HL-60/S4 treated with retinoic acid at 250 ng/mL for 4 days and 3 days (cell line): ENCODE measurements around the gene FBXL2.
"Not testable (repeated sequence)": the region's sequence is repeated elsewhere in the genome, so short reads cannot be mapped to it uniquely, and the experiment has no call there.

ENCODE experiments used
- in situ Hi-C: fragments of 300-500 bp; cut with MboI; formaldehyde crosslinking; loops from 2 replicates; pipeline ENCODE4 v1.7.0; 2022; ENCODE audit warnings: low sequenced_read_pairs

FBXL2 gene

DNA sequence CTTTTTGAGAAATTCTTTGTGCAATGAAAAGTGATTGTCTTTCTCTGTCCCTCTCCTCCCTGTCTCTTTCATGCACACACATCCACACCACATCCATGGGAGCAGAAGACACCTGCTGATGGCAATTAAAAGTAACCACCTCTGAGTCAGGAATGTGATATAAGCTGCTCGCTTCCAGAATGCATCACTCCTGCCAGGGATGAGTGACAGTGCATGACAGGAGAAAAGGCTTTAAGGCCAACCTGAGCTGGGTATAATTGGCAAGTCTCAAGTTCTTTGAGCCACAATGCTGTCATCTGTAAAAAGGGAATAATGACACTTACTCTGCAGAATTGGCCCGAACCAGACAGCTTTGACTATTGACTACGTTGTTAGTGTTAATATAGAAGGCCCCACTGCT is 103.4 kb downstream of the FBXL2 start:
- in situ Hi-C loops: no loop called here

DNA sequence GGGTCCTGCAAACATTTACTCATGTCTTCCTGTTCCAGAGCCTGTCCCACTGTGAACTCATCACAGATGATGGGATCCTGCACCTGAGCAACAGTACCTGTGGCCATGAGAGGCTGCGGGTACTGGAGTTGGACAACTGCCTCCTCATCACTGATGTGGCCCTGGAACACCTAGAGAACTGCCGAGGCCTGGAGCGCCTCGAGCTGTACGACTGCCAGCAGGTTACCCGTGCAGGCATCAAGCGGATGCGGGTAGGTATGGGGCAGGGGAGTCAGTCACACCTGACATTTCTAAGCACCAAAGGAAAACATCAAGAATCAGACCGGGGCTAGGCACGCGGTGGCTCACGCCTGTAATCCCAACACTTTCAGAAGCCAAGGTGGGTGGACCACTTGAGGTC is 106.7 kb downstream of the FBXL2 start:
- in situ Hi-C loops: no loop called here

DNA sequence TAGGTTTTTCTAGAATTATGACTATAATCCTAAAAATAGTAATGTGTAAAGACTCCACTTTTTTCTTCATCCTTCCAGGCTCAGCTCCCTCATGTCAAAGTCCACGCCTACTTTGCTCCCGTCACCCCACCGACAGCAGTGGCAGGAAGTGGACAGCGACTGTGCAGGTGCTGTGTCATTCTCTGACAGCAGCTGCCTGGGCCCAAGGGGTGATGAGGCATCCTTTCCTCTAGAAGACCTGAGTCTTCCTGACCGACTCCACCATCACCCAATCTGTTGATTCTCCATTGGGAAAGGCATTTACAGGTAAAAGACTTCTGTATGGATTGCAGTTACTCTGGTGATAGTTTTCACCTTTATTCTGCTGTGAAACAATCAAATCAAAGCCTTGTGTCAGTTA is 108.2 kb downstream of the FBXL2 start:
- in situ Hi-C loops: no loop called here

DNA sequence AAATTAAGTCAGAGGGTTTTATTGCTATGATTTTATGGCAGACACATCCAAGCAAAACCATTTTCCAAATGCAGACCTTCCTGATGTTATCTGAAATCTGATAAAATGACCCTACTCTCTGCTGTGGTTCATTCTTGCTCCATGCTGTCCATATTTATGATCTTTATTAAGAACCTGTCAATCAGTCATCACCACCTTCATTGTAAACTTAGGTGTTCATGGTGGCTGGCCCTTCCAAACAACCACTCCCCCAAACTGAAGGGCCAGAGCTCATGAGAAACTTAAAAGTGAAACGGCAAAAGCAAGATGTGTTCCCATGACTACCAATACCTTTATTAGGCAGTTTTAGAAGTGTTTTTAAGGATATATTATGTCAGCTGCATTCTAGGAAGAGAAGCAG is 109.4 kb downstream of the FBXL2 start:
- in situ Hi-C loops: no loop called here

DNA sequence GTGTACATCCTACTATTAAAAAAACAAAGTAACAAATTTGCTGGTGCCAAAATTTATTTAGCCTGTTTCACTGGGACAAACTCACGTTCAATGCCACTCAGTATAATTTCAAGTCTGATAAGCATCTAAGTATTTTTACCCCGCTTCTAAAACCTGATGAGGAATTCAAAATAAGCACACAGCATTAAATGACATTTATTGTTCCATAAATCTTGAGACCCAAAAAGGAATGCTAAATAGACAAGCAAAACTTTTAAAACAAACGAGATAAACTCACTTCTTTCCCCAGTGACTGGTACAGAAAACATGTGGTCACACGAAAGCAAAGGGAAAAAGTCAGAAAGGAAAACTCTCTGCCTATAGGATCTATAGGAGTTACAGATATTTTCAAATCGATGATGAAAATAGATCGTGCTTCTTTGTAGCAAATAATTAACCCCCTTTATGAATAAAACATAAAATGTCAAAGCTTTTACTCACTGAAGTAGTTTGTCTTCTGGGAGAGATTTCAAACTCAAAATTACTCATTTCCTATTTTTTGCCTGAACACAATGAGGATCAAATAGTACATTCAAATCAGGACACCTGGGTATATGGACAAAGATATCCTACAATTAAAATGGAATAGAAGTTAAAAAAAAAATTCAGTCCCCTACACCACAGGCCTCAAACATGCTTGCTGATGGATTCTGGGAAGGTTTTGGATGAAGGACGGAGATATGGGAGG is 111.3 kb downstream of the FBXL2 start:
- in situ Hi-C loops: no loop called here

DNA sequence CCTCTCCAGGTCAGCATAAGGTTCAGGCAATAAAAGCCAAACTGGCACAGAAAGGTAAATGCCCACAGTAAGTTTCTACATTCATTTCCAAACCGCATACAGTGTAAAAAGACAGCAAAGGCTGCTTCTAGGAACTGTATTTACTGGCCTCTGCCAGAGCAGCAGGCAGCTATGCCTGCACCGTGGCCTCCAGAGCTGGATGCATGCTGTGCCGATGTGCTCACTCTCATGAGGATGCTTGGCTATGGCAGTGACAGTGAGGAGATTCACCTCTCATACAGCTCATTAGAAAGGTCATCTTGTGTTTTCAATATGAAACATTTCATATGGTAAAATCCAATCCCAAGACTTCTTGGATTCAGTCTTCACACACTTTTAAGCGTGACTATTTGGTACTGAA is 112.7 kb downstream of the FBXL2 start:
- in situ Hi-C loops: no loop called here

DNA sequence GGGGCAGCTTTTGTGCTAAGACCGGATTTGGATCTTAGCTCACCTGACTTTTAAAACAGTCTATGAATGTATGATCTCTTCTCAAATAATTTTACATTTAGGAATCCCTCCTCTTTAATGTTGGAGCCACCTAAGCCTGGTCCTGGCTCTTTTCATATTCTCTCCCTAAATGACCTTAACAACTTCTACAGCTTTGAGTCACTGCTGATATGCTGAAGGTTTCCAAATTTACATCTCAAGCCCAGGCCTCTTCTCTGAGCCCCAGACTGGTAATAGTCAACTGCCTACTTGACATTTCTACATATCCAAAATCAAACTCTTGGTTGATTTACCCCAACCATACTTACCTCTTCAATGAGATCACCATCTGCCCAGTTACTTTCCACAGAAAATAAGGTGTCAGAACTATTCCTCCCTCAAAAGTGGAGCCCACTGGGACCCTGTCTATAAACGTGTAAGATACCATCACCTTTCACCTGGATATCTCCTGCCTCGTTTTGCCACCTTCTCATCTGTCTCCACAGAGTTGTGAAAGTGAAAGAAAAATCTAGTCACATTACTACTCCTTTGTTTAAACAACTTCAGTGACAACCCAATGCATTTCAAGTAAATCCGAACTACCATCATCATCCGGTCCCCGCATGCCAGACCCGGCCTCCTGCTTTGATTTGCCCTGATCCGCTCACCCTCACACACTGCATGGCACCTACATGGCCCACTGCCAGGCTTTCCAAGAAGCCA is 114.2 kb downstream of the FBXL2 start:
- in situ Hi-C loops: no loop called here

DNA sequence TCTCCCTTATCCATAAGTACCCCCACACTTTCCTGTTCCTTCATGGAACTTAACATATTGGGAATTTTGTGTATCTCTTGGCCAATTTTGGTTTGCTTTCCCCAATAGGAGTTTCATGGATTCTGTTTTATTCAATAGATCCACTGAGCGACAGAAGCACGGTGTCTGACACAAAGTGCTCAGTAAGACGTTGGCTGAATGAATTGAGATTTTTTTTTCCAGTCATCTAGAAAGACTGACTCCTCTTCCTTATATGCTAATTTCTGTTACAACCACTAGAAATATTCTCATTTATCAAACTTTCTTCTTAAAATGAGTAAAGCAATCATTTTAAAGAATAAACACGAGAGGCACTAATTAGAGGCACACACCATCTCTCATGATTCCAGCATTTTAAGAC is 114.9 kb downstream of the FBXL2 start:
- in situ Hi-C loops: no loop called here

DNA sequence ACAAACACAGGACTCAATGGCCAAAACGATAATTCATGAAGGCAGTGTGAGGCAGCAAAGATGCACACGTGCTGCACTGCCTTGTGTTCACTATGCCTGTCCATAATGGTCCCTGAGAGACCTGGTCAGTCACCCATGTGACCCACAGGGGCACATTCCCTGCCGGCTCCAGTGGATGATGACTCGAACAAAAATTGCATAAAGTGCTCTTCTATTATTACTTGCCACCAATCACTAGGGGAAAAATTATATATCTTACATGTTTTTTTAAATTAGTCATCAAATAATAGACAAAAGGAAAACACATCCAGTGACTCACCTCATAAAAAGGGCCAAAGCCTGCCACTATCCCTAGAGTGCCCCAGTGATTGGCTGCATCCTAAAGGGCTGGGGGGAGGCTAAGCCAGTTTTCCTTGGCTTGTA is 115.5 kb downstream of the FBXL2 start:
- in situ Hi-C loops: no loop called here

DNA sequence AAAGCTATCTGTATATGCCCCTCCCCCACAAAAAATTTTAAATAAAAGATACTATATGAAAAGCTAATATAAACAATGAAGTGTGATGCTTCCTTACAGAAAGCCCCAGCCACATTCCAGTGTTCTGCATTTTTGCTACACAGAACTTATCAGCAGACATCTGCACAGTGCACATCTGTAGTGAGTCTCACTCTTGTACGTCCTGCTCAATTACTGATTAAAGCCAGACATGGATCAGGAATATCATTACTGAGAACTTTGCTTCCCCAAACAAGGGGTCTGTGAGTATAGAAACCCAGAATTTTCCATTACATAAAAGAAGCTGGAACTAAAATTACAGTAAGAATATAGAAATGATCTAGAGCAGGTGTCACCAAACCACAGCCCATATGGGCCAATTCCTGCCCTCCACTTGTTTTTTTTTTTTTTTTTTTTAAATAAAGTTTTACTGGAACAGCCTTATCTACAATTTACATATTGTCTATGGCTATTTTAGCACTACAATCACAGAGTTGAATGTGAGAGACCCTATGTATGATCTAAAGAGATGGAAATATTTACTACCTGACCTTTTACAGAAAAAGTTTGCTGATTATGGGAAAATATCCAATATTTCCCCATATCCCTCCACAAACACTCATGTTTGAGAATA is 117.3 kb downstream of the FBXL2 start:
- in situ Hi-C loops: no loop called here

DNA sequence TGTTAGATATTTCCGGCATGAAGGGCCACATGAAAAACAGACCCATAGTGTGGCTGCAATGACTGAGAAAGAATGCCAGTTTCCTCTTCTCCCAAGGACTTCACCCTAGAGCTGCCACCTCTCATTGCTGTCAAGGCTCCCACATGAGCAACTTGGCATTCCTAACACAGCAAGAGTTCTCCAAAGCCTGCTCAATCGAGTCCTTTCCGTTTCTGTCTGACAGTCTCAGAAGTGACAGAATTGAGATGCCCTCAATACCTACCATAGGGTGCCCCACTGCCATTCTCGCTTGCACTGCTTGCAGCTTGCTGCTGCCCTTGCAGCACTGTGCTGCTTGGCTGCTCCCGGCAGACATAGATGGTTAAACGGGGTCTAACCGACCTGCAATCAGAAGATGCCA is 118.7 kb downstream of the FBXL2 start:
- in situ Hi-C loops: no loop called here

DNA sequence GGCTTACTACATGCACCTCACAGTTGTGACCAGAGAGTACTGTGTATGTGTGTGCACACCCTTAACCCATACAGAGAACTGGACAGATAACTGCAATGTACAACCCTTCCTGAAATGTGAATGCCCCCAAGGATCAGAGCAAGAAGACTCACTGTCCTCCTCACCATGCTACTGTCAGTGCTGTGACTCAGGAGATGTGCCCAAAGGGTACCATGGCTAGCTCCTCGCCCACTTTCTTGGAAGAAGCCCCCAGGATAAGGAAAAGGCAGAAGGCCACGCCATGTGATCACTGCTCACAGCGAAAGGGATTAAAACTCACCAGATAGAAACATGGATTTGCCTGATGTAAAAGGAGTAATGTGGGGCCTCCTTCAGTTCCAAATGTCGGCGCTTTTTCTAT is 121.2 kb downstream of the FBXL2 start:
- in situ Hi-C loops: no loop called here

DNA sequence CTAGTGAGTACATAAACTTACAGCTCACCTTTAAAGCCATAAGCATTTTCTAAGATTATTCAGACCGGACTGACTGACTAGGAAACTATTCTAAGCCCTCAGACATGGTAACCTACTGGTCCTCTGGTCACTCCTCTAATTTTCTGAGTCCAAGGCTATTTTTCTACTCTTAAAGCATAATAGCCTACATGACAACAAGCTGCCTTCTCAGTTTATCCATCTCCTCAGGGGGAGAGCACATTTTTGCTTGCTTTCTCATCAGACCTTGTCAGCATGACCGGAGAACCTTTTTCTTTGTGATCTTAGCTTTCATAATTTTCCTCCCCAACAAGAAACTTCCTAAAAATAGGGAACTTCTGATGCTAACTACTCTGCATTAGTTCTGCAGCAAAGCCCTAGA is 124.5 kb downstream of the FBXL2 start:
- in situ Hi-C loops: no loop called here

DNA sequence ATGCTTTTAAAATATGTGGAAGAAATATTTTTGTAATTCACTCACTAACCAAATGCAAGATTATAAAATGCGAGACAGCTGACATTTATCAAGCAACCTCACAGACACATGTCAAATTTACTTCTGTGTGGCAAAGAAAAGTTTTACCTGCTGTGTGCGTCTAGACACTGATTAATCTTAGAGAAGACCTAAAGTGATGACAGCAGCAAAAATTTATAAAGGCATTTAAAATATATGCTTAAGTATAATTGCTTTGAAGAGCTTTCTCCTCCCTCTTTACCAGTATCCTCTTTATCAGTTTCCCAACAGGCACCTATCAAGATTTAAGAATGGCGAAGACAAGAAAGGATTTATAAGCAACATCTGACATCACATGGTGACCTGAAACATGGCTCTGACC is 125.7 kb downstream of the FBXL2 start:
- in situ Hi-C loops: no loop called here

DNA sequence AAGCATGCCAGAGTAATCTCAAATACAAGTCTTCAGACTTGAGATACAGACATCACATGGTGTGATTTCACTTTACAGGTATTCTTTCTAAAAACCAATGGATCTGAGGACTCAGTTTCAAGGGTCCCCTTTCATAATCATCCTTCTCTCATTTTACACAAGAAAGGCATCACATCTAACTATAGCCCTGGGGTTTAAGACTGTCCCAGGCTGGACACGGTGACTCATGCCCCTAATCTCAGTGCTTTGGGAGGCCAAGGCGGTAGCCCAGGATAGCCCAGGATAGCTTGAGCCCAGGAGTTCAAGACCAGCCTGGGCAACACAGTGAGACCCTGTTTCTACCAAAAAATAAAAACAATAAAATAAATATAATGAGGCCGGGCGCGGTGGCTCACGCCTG is 126.5 kb downstream of the FBXL2 start:
- in situ Hi-C loops: no loop called here

DNA sequence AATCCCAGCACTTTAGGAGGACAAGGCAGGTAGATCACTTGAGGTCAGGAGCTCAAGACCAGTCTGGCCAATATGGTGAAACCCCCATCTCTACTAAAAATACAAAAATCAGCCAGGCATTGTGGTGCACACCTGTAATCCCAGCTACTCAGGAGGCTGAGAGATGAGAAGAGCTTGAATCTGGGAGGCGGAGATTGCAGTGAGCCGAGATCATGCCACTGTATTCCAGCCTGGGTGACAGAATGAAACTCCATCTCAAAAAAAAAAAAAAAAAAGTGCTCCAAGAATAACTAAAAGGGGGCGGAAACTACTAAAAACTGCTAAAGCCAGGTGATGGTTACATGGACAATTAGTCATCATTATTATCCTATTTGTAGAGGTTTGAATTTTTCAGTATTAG is 133.6 kb downstream of the FBXL2 start:
- in situ Hi-C loops: not testable (repeated sequence)

DNA sequence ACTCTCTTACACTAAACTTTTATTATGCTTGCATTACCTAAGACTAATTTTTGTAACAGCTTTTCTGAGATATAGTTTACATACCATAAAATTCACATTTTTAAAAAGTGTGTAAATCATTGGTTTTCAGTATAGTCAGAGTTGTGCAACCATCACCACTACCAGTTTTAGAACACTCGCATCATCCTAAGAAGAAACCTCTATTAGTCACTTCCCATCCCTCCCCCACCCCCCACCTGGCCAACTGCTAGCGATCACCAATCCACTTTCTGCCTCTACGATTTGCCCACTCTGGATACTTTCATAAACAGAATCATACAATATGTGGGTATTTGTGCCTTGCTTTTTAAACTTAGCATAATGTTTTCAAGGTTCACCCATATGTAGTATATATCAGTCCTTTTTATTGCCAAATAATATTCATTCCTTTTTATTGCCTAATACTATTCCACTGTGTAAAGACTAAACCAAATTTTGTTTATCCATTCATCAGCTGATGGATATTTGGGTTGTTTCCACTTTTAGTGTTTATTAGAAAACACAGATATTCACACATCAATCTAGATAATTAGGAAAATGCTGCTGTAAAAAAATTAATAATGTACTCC is 139.9 kb downstream of the FBXL2 start:
- in situ Hi-C loops: no loop called here

DNA sequence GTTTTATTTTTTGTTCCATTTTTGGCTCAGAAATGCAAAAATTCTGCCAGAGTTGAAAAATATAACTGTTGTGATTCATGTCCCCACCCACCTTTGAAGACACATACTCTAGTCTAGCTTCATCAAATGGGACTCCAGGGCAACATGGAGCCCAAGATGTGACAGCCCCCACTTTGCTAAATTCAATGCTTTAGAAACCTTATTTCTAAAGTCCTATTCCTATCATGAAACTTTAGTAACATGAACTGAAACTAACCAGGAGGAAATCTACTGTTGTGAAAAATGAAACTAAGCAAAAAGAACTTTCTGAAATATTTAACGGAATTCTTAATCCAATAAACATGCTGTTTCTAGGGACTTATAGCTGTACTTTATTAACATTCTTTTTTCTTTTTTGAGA is 142.7 kb downstream of the FBXL2 start:
- in situ Hi-C loops: no loop called here

DNA sequence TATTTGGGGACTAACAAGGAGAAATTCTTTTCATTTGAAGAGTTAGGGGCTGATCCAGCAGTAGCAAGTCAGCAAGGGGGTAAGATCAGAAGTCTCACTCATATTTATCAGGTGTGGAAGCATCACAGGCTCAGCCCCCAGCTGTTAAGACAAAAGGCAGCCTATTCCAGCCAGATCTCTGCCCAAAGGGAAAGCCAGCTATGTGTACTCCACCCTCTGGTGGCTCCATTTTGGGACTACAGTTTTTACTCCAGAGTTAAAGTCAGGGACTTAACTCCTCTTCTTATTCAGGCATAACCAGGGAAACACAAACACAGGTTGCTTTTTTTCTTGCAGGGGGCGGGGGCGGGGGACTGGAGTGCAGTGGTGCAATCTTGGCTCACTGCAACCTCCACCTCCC is 143.7 kb downstream of the FBXL2 start:
- in situ Hi-C loops: no loop called here

DNA sequence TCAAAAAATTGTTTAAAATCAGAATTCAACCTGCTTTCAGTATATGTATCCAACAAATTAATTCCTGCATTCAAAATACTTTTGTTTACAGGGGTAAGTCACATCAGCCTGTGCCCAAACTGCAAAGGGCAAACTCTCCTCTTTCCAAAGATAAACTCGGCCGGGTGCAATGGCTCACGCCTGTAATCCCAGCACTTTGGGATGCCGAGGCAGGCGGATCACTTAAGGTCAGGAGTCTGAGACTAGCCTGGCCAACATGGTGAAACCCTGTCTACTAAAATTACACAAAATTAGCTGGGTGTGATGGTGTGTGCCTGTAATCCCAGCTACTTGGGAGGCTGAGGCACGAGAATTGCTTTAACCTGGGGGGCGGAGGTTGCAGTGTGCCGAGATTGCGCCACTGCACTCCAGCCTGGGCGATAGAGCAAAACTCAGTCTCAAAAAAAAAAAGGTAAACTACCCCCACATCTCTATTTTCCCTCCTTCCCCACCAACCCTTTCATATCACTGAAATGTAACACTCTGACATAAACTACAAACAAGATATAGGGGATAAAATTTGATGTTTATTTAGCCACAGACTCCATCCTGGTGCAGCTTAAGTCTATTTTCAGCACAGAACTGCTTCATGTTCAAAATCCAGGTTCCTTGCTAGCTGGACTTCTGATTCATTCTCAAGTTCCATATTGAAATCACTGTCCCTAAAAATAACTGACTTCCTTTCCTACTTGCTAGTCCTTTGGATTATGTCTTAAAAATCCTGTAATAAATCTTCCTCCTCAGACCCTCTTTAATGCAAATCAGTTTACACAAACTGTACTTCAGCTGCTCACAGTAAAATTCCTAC is 147.6 kb downstream of the FBXL2 start:
- in situ Hi-C loops: no loop called here

DNA sequence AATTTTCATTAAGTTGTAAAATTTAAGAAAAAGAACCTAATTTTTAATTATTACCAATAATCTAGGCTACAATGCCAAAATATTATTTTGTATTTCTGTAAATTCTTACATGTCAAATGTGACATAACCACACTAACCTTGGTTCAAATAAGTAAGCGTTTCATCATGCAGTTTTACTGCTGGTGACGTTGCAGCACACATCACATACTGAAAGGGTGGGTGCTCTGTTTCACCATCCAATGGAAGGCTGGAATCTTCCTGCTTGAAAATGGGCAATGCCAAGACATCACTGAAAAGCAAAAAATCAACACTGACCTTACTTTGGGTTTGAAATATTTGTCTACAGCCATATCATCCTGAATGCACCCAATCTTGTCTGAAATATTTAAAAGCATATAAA is 148.2 kb downstream of the FBXL2 start:
- in situ Hi-C loops: no loop called here
